HFFc6 (cell line): ENCODE measurements around the gene CNOT8. TPM values are rescaled to one million over a fixed set of nuclear protein-coding genes. Genes with fewer than 3 reads are reported as not detected.
"Not testable (repeated sequence)": the region's sequence is repeated elsewhere in the genome, so short reads cannot be mapped to it uniquely, and the experiment has no call there.

Experiments used
- DNase-seq: peaks from one replicate; pipeline ENCODE4 v3.0.0-alpha.2; 2018
- H3K27ac Mint-ChIP-seq: 2 replicates; pipeline ENCODE4 v1.8.0; 2020; ENCODE audit warnings: mild to moderate bottlenecking, mixed read lengths
- H3K27me3 Mint-ChIP-seq: 2 replicates; pipeline ENCODE4 v1.8.0; 2021; ENCODE audit warnings: mild to moderate bottlenecking, moderate library complexity, mixed read lengths; ENCODE audit not compliant: insufficient read depth
- H3K36me3 Mint-ChIP-seq: 2 replicates; pipeline ENCODE4 v1.8.0; 2021; ENCODE audit warnings: low read depth, mixed read lengths
- H3K4me1 Mint-ChIP-seq: 2 replicates; pipeline ENCODE4 v1.8.0; 2020; ENCODE audit warnings: low read depth, mixed read lengths
- H3K4me3 Mint-ChIP-seq: 2 replicates; pipeline ENCODE4 v1.8.0; 2020; ENCODE audit warnings: mild to moderate bottlenecking, moderate library complexity, mixed read lengths
- H3K9me3 Mint-ChIP-seq: 2 replicates; pipeline ENCODE4 v1.8.0; 2020; ENCODE audit warnings: mild to moderate bottlenecking, mixed read lengths
- CTCF ChIP-seq: fragments of 200-600 bp; sonication (generic); IDR thresholded peaks from 2 replicates; pipeline ENCODE4 v1.5.0; 2021; ENCODE audit warnings: antibody characterized with exemption, mild to moderate bottlenecking
- total RNA-seq, 6 experiments: library from RNA; stranded (reverse); fragmentation: NEBNext Ultra II Directional; extraction: Animal tissue kit (Norgen Biotek cat#: 25700); gene quantifications; 2 replicates in 1 of 6; 3 replicates in 5 of 6; pipeline ENCODE4 v1.2.3, GENCODE V29; 2021

Gene CNOT8
- total RNA-seq, 6 experiments from 2014 or later: 29.5 to 38.6 (median 30.8) TPM

GRCh38 chr5:154819546-154819945 is 38.9 kb upstream of the CNOT8 start:
- H3K27ac Mint-ChIP-seq: 0 out of 2 replicates have a peak overlapping the region, but pooled peaks have one; percentile 40

GRCh38 chr5:154820383-154820782 is 38.0 kb upstream of the CNOT8 start:
- H3K4me3 Mint-ChIP-seq: no peak overlapping the region
- no peaks in the 10 kb centered on the region for H3K4me1 Mint-ChIP-seq
- DNase-seq: no peak
- no peak overlapping the region for H3K27ac Mint-ChIP-seq
- H3K36me3 Mint-ChIP-seq: peaks cover 27% of the 10 kb centered on the region
- no peaks in the 10 kb centered on the region; the same call in none of the 2 replicates for H3K27me3 Mint-ChIP-seq
- no peak for TF ChIP-seq CTCF
- H3K9me3 Mint-ChIP-seq: no peaks in the 10 kb centered on the region

More at GRCh38 chr5:154819546-154819945, 38.9 kb upstream of the CNOT8 start:
- Mint-ChIP-seq H3K4me3 (no peak overlapping the region), H3K4me1 (no peaks in the 10 kb centered on the region), H3K36me3 (peaks cover 33% of the 10 kb centered on the region), H3K27me3 (no peaks in the 10 kb centered on the region; the same call in none of the 2 replicates), H3K9me3 (no peaks in the 10 kb centered on the region)
- TF ChIP-seq CTCF: no peak
- no peak for DNase-seq

- not testable (repeated sequence) for H3K27ac Mint-ChIP-seq, DNase-seq, H3K9me3 Mint-ChIP-seq, H3K27me3 Mint-ChIP-seq, H3K4me3 Mint-ChIP-seq, H3K4me1 Mint-ChIP-seq
- peaks cover 11% of the 10 kb centered on the region; the same call in 1 of the 2 replicates for H3K36me3 Mint-ChIP-seq
Observed at GRCh38 chr5:154822896-154823295, 35.5 kb upstream of the CNOT8 start.

- no peak overlapping the region for H3K4me3 Mint-ChIP-seq
- H3K36me3 Mint-ChIP-seq: peaks cover 11% of the 10 kb centered on the region; the same call in 1 of the 2 replicates
- H3K27me3 Mint-ChIP-seq: no peaks in the 10 kb centered on the region; the same call in none of the 2 replicates
- no peaks in the 10 kb centered on the region for H3K9me3 Mint-ChIP-seq
- no peak overlapping the region for H3K27ac Mint-ChIP-seq
- no peak for TF ChIP-seq CTCF
- no peaks in the 10 kb centered on the region for H3K4me1 Mint-ChIP-seq
- no peak for DNase-seq
Observed at GRCh38 chr5:154823605-154824004, 34.8 kb upstream of the CNOT8 start.

GRCh38 chr5:154824070-154824469 is 34.4 kb upstream of the CNOT8 start:
- TF ChIP-seq CTCF: no peak
- Mint-ChIP-seq H3K9me3 (no peaks in the 10 kb centered on the region), H3K27ac (no peak overlapping the region), H3K36me3 (peaks cover 7% of the 10 kb centered on the region; the same call in 1 of the 2 replicates), H3K27me3 (no peaks in the 10 kb centered on the region; the same call in none of the 2 replicates), H3K4me1 (no peaks in the 10 kb centered on the region; the same call in 1 of the 2 replicates), H3K4me3 (no peak overlapping the region)
- no peak for DNase-seq

GRCh38 chr5:154829181-154829588 is 29.2 kb upstream of the CNOT8 start:
- H3K9me3 Mint-ChIP-seq: no peaks in the 10 kb centered on the region
- H3K27me3 Mint-ChIP-seq: no peaks in the 10 kb centered on the region; the same call in 1 of the 2 replicates
- H3K4me1 Mint-ChIP-seq: peaks cover 15% of the 10 kb centered on the region
- H3K4me3 Mint-ChIP-seq: no peak overlapping the region
- H3K36me3 Mint-ChIP-seq: 0 out of 2 replicates have a peak, but pooled peaks cover 3% of the 10 kb centered on the region
- TF ChIP-seq CTCF: no peak
- H3K27ac Mint-ChIP-seq: no peak overlapping the region; the same call in 1 of the 2 replicates
- no peak for DNase-seq
